GM21576 (cell line): ENCODE measurements around the gene OR56B1.

Experiments used
- ATAC-seq: cut with Tn5 transposase; IDR thresholded peaks from one replicate; pipeline ENCODE4 v1.9.1; 2021; ENCODE audit warnings: mild to moderate bottlenecking, moderate library complexity; ENCODE audit not compliant: unreplicated experiment

Gene OR56B1

GRCh38 chr11:5726351-5726750 lies 9.9 kb upstream of the OR56B1 start:
- no peak for ATAC-seq

GRCh38 chr11:5727691-5728090 lies 8.6 kb upstream of the OR56B1 start:
- no peak for ATAC-seq

GRCh38 chr11:5737091-5737490 lies 843 bp downstream of the OR56B1 start:
- ATAC-seq, result no peak

- no peak for ATAC-seq
These were observed 1.6 kb downstream of the OR56B1 start for GRCh38 chr11:5737670-5738392.

- ATAC-seq, result no peak
These were observed 2.2 kb downstream of the OR56B1 start for GRCh38 chr11:5738431-5738830.

- ATAC-seq, result no peak
These were observed 10.4 kb downstream of the OR56B1 start for GRCh38 chr11:5746614-5747013.

- ATAC-seq, result no peak
These were observed 13.6 kb downstream of the OR56B1 start for GRCh38 chr11:5749836-5750235.

- no peak for ATAC-seq
These were observed 17.7 kb downstream of the OR56B1 start, which contains the start of gene OR52N4 for GRCh38 chr11:5753943-5754342. OR52N4 (plus strand) TSS chr11:5754243; CDS start chr11:5754741, 498 bp downstream.

GRCh38 chr11:5767056-5767455 lies 30.8 kb downstream of the OR56B1 start:
- ATAC-seq, result no peak

- no peak for ATAC-seq
These were observed 47.0 kb downstream of the OR56B1 start, which contains the start of gene OR52N5 for GRCh38 chr11:5783255-5783654. OR52N5 (minus strand) TSS chr11:5783355; CDS start chr11:5778634, 4,721 bp downstream.
